Skeletal muscle satellite cell (primary cell): ENCODE data around the gene INAVA.
"Not testable (repeated sequence)": the region's sequence is repeated elsewhere in the genome, so short reads cannot be mapped to it uniquely, and the experiment has no call there.

ENCODE experiments used
- H3K27me3 ChIP-seq: 2 replicates; pipeline ENCODE4 v1.7.0; 2013; ENCODE audit warnings: low read length; ENCODE audit not compliant: control insufficient read depth, insufficient read depth
- H3K36me3 ChIP-seq: 2 replicates; pipeline ENCODE4 v1.7.0; 2013; ENCODE audit warnings: mild to moderate bottlenecking, control low read depth, low read length; ENCODE audit not compliant: insufficient read depth
- H3K4me1 ChIP-seq: 2 replicates; pipeline ENCODE4 v1.7.0; 2013; ENCODE audit warnings: low read length; ENCODE audit not compliant: control insufficient read depth, insufficient read depth
- H3K4me2 ChIP-seq: 2 replicates; pipeline ENCODE4 v1.7.0; 2013; ENCODE audit warnings: mild to moderate bottlenecking, low read length
- H3K4me3 ChIP-seq: 2 replicates; pipeline ENCODE4 v1.7.0; 2013; ENCODE audit warnings: low read length
- H3K9ac ChIP-seq: 2 replicates; pipeline ENCODE4 v1.7.0; 2013; ENCODE audit warnings: mild to moderate bottlenecking, low read depth, low read length, moderate library complexity
- H3K9me3 ChIP-seq: replicated peaks from 2 replicates; pipeline ENCODE4 v1.7.0; 2013; ENCODE audit warnings: mild to moderate bottlenecking, control low read depth, low read length

INAVA gene

GRCh38 chr1:200929530-200930278 lies 35.0 kb downstream of the INAVA start:
- H3K4me3 ChIP-seq: no peak overlapping the region
- H3K9me3 ChIP-seq: no peaks in the 10 kb centered on the region
- no peaks in the 10 kb centered on the region for H3K36me3 ChIP-seq
- H3K9ac ChIP-seq: no peak overlapping the region
- H3K27me3 ChIP-seq: peaks cover 35% of the 10 kb centered on the region
- no peak overlapping the region for H3K4me2 ChIP-seq
- peaks cover 3% of the 10 kb centered on the region for H3K4me1 ChIP-seq

GRCh38 chr1:200930285-200930684 lies 35.6 kb downstream of the INAVA start:
- H3K9ac ChIP-seq, H3K9me3 ChIP-seq, H3K4me3 ChIP-seq, H3K36me3 ChIP-seq, H3K4me1 ChIP-seq, H3K4me2 ChIP-seq: not testable (repeated sequence)
- peaks cover 40% of the 10 kb centered on the region for H3K27me3 ChIP-seq

- H3K4me2 ChIP-seq: no peak overlapping the region
- peaks cover 3% of the 10 kb centered on the region for H3K4me1 ChIP-seq
- peaks cover 41% of the 10 kb centered on the region for H3K27me3 ChIP-seq
- no peak overlapping the region for H3K4me3 ChIP-seq
- H3K9ac ChIP-seq: no peak overlapping the region
- no peaks in the 10 kb centered on the region for H3K36me3 ChIP-seq
- H3K9me3 ChIP-seq: no peaks in the 10 kb centered on the region
These were observed 37.1 kb downstream of the INAVA start for GRCh38 chr1:200931776-200932175.

- Histone ChIP-seq H3K9me3 (no peaks in the 10 kb centered on the region), H3K4me2 (no peak overlapping the region), H3K9ac (no peak overlapping the region), H3K4me3 (no peak overlapping the region), H3K27me3 (peaks cover 36% of the 10 kb centered on the region), H3K4me1 (no peaks in the 10 kb centered on the region), H3K36me3 (no peaks in the 10 kb centered on the region)
These were observed 40.1 kb downstream of the INAVA start for GRCh38 chr1:200934676-200935245.

GRCh38 chr1:200935286-200935962 lies 40.7 kb downstream of the INAVA start:
- H3K4me3 ChIP-seq, H3K4me1 ChIP-seq, H3K4me2 ChIP-seq, H3K9me3 ChIP-seq, H3K36me3 ChIP-seq, H3K9ac ChIP-seq: not testable (repeated sequence)
- peaks cover 36% of the 10 kb centered on the region for H3K27me3 ChIP-seq

- Histone ChIP-seq H3K4me3 (no peak overlapping the region), H3K9me3 (no peaks in the 10 kb centered on the region)
These were observed 44.3 kb downstream of the INAVA start for GRCh38 chr1:200938955-200939354.

GRCh38 chr1:200945111-200945510 lies 50.4 kb downstream of the INAVA start:
- Histone ChIP-seq H3K36me3 (no peaks in the 10 kb centered on the region), H3K4me2 (no peak overlapping the region), H3K4me3 (no peak overlapping the region), H3K9ac (no peak overlapping the region), H3K27me3 (peaks cover 37% of the 10 kb centered on the region), H3K9me3 (peaks cover 12% of the 10 kb centered on the region), H3K4me1 (no peaks in the 10 kb centered on the region)

More at GRCh38 chr1:200938955-200939354, 44.3 kb downstream of the INAVA start:
- H3K9ac ChIP-seq: no peak overlapping the region
- no peak overlapping the region for H3K4me2 ChIP-seq
- H3K4me1 ChIP-seq: no peaks in the 10 kb centered on the region
- no peaks in the 10 kb centered on the region for H3K36me3 ChIP-seq
- H3K27me3 ChIP-seq: peaks cover 25% of the 10 kb centered on the region

- Histone ChIP-seq H3K27me3 (peaks cover 30% of the 10 kb centered on the region), H3K4me3 (no peak overlapping the region), H3K36me3 (no peaks in the 10 kb centered on the region), H3K9ac (no peak overlapping the region), H3K9me3 (peaks cover 12% of the 10 kb centered on the region), H3K4me2 (no peak overlapping the region), H3K4me1 (no peaks in the 10 kb centered on the region)
These were observed 52.4 kb downstream of the INAVA start for GRCh38 chr1:200947059-200947566.

GRCh38 chr1:200949626-200950025 lies 54.9 kb downstream of the INAVA start:
- Histone ChIP-seq H3K27me3 (peaks cover 34% of the 10 kb centered on the region), H3K36me3 (no peaks in the 10 kb centered on the region), H3K4me1 (no peaks in the 10 kb centered on the region), H3K4me3 (no peak overlapping the region), H3K9ac (no peak overlapping the region), H3K4me2 (no peak overlapping the region), H3K9me3 (peaks cover 12% of the 10 kb centered on the region)

GRCh38 chr1:200951016-200951415 lies 56.3 kb downstream of the INAVA start:
- Histone ChIP-seq H3K9me3 (peaks cover 12% of the 10 kb centered on the region), H3K27me3 (peaks cover 23% of the 10 kb centered on the region), H3K36me3 (no peaks in the 10 kb centered on the region), H3K4me2 (no peak overlapping the region), H3K4me3 (no peak overlapping the region), H3K9ac (no peak overlapping the region), H3K4me1 (no peaks in the 10 kb centered on the region)

- Histone ChIP-seq H3K27me3 (peaks cover 22% of the 10 kb centered on the region), H3K4me3 (no peak overlapping the region), H3K9me3 (no peaks in the 10 kb centered on the region), H3K36me3 (no peaks in the 10 kb centered on the region), H3K4me1 (no peaks in the 10 kb centered on the region), H3K4me2 (no peak overlapping the region), H3K9ac (no peak overlapping the region)
These were observed 59.7 kb downstream of the INAVA start for GRCh38 chr1:200954434-200954833.
